ENCODE results near the gene SULT4A1.

SULT4A1 gene

GRCh38 chr22:43796567-43796966 lies 65.7 kb downstream of the SULT4A1 start:
- DNase-seq: no peak

DNA sequence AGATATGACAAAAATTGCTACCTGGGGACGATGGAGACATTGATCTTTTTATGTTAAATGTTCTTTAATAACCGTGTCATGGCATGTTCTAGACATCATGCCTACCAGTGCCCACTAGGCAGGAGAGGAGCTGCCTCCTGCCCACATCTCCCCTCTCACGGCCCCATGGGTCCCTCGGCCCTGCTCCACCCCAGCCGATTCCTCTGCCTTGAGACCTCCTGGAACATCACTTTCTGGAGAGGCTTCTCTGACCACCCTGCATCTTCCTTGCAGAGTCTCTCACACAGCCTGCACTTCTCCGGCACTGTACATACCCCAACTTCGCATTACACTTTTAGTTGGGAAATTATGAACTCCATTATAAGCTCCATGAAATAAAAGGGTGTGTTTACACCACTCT lies 67.0 kb downstream of the SULT4A1 start:
- DNase-seq: no peak

GRCh38 chr22:43792905-43793304 lies 69.4 kb downstream of the SULT4A1 start:
- DNase-seq: no peak

DNA sequence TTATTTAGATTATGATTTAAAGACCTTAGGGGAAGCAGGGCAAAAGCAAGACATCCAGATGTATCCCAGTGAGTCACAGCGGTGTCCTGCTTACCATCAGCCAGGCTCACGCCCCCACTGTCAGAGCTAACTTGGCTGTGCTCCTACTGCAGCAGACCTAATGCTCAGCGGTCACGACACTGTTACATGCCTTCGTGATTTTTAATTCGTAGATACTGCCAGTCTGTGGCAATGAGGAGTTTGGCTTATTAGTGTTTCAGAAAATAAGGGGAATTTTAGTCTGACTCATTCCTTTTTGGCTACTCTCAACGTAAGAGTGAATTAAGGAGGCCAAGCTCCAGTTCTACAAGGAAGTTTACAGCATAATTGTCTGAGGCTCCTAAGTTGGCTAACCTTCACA lies 72.9 kb downstream of the SULT4A1 start:
- DNase-seq: no peak

GRCh38 chr22:43783777-43784176 lies 78.5 kb downstream of the SULT4A1 start:
- no peak for DNase-seq

GRCh38 chr22:43782448-43782847 lies 79.9 kb downstream of the SULT4A1 start:
- no peak for DNase-seq

DNA sequence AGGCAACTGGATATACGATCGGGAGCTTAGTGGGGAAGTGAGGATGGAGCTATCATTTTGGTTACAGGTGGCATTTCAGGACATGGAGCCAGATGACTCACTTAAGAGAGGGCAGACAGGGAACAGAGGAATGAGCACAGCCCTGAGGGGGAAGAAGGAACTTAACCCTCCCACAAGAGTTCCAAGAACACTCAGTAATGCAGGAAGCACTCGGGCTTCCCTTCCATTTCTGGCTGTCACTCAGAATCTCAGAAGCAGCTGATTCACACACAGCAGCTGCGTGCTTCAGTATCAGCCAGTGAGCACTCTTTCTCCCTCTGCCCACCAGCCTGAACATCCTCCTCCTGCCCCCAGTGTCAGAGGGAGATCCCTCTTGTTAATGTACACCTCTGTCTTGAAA lies 85.0 kb downstream of the SULT4A1 start:
- no peak for DNase-seq

- no peak for DNase-seq
Observed at GRCh38 chr22:43776081-43776670, 86.1 kb downstream of the SULT4A1 start.

All from stimulated activated CD4-positive, alpha-beta T cell treated with anti-CD3 and anti-CD28 coated beads, Interleukin-4, amount 100 ng/mL, for 1 hour (primary cell).